Renal pelvis (tissue), 12 donors: ENCODE data around the gene FKBP6. TPM values are rescaled to one million over a fixed set of nuclear protein-coding genes. Genes with fewer than 3 reads are reported as not detected.
"Not testable (repeated sequence)": the region's sequence is repeated elsewhere in the genome, so short reads cannot be mapped to it uniquely, and the experiment has no call there.

Source experiments
- DNase-seq: peaks from one replicate; pipeline ENCODE4 v3.0.0-alpha.2; 2013
- long read RNA-seq, 16 experiments: transcript quantifications; one replicate each; lab custom pipeline, GENCODE V29; 2026
- polyA plus RNA-seq, 3 donors: library from polyadenylated mRNA; unstranded; fragments of 120-200 nt; gene quantifications; one replicate each; pipeline ENCODE4 v1.2.1, GENCODE V29; 2013; ENCODE audit not compliant: insufficient read length in 3 of 3

Gene FKBP6
- under 1 TPM; 0.28 to 0.64 (median 0.56) TPM for polyA plus RNA-seq
- long read RNA-seq, donor 1 = 0 reads
- long read RNA-seq, donor 2 = 0 reads
- long read RNA-seq, donor 3 = 0 reads
- long read RNA-seq, donor 4 = 0 reads
- long read RNA-seq, donor 5 = 0 reads
- long read RNA-seq, donor 6 = 0 reads
- long read RNA-seq, donor 7 = 0 reads
- long read RNA-seq, donor 8 = 0 reads
- long read RNA-seq, donor 9 = 0 reads
- long read RNA-seq, donor 10 = 0 reads
- long read RNA-seq, donor 11 = 0 reads
- long read RNA-seq, donor 12 = 0 reads
- long read RNA-seq, donor 13 = 0 reads
- long read RNA-seq, donor 14, partial matches to known transcripts = 46 of 46 reads
- long read RNA-seq, donor 14, other reads (novel, unspliced or antisense) = 0 of 46 reads
- long read RNA-seq, donor 15 = 0 reads
- long read RNA-seq, donor 16 = 0 reads

DNA sequence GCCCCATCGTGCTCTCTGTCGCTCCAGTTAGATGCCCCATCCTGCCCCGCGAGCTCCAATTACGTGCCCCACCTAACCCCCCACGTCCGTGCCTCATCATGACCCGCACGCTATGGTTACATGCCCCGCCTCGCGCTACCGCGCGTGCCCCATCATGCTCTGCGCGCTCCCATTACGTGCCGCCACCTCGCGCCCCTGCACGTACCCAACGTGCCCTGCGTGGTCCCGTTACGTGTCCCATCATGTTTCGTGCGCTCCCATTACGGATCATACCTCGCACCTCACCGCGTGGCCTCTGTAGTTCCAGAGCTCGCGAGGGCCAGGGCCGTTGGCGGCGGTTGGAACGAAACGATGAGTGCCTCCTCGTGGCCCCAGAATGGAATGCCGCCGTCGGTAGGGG, at the start of gene FKBP6, which contains the start of gene TRIM50:
FKBP6 (plus strand) TSS at position 240 of the 400 bp plus-strand sequence. CDS start 268 bp downstream, outside the sequence.
TRIM50 (minus strand) TSS at position 161 of the 400 bp plus-strand sequence. CDS start 3,295 bp downstream, outside the sequence.
- DNase-seq = not testable (repeated sequence)

GRCh38 chr7:73297235-73297634, 30.7 kb upstream of the FKBP6 start:
- DNase-seq = not testable (repeated sequence)

GRCh38 chr7:73297706-73298105, 30.3 kb upstream of the FKBP6 start:
- not testable (repeated sequence) for DNase-seq

GRCh38 chr7:73299812-73300211, 28.1 kb upstream of the FKBP6 start:
- DNase-seq = not testable (repeated sequence)

GRCh38 chr7:73301108-73301507, 26.9 kb upstream of the FKBP6 start:
- DNase-seq = not testable (repeated sequence)

- not testable (repeated sequence) for DNase-seq
These were observed 25.1 kb upstream of the FKBP6 start for GRCh38 chr7:73302846-73303245.

DNA sequence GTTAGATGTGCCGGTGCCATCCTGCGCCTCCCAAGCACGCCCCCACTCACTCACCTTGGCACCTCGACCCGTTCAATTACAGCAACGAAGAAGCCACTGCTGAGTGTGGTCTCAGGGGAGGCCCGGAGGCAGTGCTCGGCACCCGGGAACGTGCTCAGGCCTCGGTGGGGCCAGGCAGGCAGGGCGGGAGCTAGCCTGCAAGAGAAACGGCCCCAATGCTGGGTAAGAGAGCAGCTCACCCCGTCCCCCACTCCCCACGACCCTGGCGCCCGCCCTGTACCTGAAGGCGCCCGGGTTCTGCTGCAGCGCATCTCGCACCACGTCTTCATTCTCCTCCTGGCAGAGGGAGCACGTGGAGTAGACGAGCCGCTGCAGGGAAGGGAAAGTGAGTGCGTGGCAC, 24.4 kb upstream of the FKBP6 start:
- DNase-seq = no peak

DNA sequence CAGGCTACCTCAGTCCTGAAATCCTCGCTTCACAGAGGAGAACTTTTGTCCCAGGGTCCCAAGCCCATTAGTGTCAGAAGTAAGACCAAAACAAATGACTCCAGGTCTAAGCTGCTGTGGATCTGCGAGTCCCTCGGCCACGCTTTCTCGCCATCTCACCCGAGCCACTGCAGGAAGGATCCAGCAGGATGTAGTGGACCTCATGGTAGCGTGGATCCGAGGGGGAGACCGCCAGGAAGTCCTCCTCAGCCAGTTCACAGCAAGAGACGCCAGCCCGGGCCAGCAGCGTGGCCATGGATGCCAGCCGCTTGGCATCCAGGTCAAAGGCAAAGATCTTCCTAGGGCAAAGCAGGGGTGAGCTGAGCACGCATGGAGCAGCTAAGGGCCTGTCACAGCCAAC, 23.9 kb upstream of the FKBP6 start:
- no peak for DNase-seq

- not testable (repeated sequence) for DNase-seq
These were observed 23.2 kb upstream of the FKBP6 start for GRCh38 chr7:73304612-73305387.

DNA sequence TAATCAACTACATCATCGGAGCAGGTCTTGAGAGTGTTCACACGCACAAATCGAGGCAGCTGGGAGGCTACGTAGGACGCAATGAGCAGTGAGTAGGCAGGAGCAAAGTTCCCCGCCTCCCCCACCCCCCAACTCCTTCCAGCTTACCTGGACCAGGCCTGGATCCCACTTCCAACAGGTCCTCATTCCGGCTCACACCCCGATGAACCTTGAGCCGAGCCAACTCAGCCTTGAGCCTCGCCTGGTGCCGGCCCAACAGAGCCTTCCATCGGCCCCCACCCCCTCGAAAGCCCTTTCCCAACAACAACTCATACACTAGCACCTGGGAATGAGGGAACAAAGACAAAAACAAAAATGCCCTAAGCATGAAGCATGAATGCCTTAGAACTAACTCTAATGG, 20.5 kb upstream of the FKBP6 start:
- no peak for DNase-seq

DNA sequence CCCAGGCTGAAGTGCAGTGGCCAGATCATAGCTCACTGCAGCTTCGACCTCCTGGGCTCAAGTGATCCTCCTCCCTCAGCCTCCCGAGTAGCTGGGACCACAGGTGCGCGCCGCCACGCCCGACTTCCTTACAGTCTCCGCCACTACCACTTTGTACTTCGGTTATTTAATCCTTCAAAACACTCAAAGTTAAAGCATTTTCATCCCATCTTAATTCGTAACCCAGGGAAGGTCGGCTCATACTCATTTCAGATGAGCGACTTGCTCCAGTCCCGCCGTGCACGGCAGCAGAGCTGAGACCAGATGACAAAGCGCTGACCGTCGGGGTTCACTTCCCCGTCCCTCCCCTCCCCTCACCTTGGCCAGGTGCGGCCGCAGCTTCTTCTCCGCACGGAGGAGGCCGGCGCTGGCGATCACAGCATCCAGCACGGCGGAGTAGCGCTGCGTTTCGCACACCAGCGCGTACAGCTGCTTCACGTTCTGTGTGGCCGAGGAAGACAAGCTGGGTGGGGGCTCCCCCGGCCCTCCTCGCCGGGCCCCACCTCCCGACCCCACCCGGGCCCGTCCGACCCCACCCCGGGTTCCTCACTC, 19.8 kb upstream of the FKBP6 start:
- peak; percentile 7 for DNase-seq

- DNase-seq = peak; percentile 74
These were observed 19.2 kb upstream of the FKBP6 start, which contains the start of gene NSUN5 for GRCh38 chr7:73308665-73309214. Gene NSUN5 (minus strand): TSS chr7:73308826. CDS start chr7:73308790, 36 bp downstream.

DNA sequence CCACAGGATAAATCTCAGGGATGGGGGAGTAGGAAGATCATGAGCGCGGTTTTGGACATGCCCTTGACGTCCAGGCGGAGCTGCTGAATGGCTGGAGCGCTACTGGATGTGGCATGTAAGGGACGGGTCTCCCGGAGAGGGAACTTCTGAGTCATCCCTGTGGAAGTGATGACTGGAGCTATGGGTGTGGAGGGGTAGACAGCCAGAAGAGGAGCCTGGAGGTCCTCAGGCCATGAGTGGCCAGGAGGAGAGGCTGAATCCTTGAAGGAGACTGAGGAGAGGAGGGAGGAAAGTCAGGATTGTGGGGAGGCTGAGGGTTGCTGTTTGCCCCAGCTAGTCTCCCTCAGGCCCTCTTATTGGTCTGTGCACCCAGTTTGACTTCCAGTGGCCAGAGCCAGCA, 16.5 kb upstream of the FKBP6 start:
- DNase-seq = not testable (repeated sequence)

- no peak for DNase-seq
These were observed 15.0 kb upstream of the FKBP6 start for GRCh38 chr7:73312831-73313520.

DNA sequence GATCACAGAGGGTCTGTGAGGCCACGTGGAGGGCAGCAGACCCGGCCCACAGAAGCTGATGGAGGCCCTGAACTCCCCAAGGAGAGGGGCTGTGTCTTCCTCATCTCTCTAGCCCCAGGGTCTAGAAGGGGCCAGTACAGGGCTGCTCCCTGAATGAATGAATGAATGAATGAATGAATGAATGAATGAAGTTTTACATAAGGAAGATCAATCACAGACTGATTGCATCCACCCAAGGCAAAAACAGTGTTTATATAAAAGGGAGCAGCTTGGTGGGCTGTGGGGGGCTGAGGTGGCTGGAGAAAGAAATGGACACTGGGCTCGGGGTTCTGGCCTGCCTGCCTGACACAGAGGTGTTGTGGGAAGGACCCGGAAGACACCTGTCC, 14.4 kb upstream of the FKBP6 start:
- DNase-seq = no peak

- DNase-seq = no peak
These were observed 13.7 kb upstream of the FKBP6 start for GRCh38 chr7:73314271-73314670.

DNA sequence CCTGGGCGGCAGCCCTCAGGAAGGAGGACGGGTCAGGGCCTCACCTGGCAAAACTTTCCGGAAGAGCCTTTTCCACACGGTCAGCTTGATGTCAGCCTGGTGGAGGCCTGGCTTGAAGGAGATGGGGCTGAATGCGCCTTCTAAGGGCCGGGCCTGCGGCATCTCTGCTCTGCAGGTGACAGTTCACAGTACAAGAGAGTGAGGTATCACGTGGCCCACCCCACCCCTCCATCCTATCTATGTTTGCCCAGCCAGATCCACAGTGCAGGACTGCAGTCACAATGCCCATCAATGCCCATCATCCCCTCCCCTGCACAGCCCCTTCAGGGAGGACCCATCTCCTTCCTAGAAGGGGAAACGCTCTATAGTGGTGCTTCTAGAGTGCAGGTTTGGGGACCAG, 11.4 kb upstream of the FKBP6 start:
- no peak for DNase-seq

GRCh38 chr7:73318656-73319204, 9.2 kb upstream of the FKBP6 start:
- DNase-seq = not testable (repeated sequence)

DNA sequence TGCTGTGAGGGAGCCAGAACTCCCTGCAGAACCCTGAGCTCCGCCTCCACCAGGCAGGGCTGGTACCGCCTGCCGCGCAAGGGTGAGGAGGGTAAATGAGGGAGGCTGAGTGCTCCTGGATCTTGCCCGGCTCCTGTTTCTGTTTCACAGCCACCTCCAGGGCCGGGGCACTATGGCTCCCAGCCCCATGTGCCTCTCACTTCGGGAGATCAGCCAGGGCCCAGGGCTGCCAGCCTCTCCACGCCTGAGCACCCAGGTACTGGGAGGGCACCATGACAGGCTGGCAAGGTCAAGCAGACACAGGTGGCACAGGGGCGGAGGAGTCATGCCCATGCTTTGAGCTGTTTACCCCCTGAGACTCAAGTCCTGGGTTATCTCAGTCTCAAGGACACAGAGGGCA, 8.4 kb upstream of the FKBP6 start:
- not testable (repeated sequence) for DNase-seq

DNA sequence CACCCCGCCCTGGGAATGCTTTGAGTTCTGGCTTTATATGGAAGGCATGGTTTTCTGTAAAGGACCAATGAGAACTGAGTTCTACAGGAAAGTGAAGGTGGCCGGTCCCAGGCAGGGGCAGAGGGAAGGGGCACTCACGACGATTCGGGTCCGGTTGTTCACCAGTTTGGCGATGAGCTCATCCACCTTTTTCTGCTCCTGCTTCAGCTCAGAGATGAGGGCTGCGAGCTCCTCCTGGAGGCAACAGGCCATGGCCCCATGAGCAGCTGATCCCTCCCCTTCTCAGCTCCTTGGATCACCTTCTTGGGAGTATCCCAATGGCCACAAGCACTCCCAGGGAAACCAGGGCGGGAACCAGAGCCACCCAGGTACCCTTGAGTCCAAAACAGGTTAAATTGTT, 8.0 kb upstream of the FKBP6 start:
- DNase-seq = not testable (repeated sequence)
